ENCODE data around the gene ALKBH5.

- TF ChIP-seq POLR2AphosphoS5 (IDR thresholded peaks at IDR 0.05; ENCODE audit: low read depth, low read length) (no peak), REST (IDR thresholded peaks at IDR 0.05; ENCODE audit: insufficient read depth in 1 of 2, low read depth in 2 of 2, low read length in 1 of 2) (no peak), CTCF (IDR thresholded peaks at IDR 0.05) (no peak), TCF7L2 (IDR thresholded peaks at IDR 0.05; ENCODE audit: low read depth, low read length) (no peak), SIN3A (IDR thresholded peaks at IDR 0.05; ENCODE audit: borderline replicate concordance, insufficient read depth, low read depth, low read length) (no peak)
These were observed 11.6 kb downstream of the ALKBH5 start for GRCh38 chr17:18195246-18195645.
